Measurements from ENCODE around the gene TPX2. TPM values are rescaled to one million over a fixed set of nuclear protein-coding genes. Genes with fewer than 3 reads are reported as not detected.

Gene TPX2
- total and polyA plus RNA-seq, 2 of the 8 experiments (the other 6 are each of a cell fraction or from before 2014, with no cell fraction given), result 43.6 to 125 TPM

DNA sequence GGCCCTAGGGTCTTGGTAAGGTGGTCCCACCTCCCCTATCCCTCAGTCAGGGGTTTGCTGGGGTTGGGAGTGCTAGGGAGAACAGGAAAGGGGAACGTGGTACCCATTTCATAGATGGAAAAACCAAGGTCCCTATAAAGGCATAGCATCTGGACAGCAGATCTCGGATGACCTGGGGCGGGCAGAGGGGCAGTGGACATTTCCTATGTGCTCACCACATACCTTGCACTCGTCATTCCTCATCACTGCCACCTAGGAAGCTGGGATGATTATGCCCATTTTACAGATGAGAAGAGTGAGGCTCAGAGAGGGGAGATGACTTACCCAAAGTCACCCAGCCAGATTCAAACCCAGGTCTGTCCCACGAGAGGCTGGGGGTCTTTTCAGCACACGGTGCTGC is 92.1 kb downstream of the TPX2 start:
- no peak for DNase-seq (ENCODE audit: low read depth in 1 of 2, low spot score in 2 of 2)
- no peak overlapping the region for H2BK12ac ChIP-seq (ENCODE audit: low read depth, low read length)
- H3K23me2 ChIP-seq (ENCODE audit: low read depth, low read length), result no peaks in the 10 kb centered on the region
- no peak overlapping the region for H2AK5ac ChIP-seq (ENCODE audit: low read depth, low read length)
- 82% methylated on average over 6 of the region's 6 CpGs; no CpG with 5 or more reads in 1 of the 2 experiments for WGBS, 2 experiments (ENCODE audit: extremely low coverage in 1 of 2, insufficient coverage in 1 of 2, insufficient read length in 1 of 2, insufficient replicate concordance in 2 of 2, low coverage in 1 of 2, low lambda C conversion rate in 2 of 2, missing lambda C conversion rate in 1 of 2)
- no peak overlapping the region for H3K23ac ChIP-seq (ENCODE audit: insufficient read length)
- no peak overlapping the region for H3K14ac ChIP-seq (ENCODE audit: insufficient read length)
- no peaks in the 10 kb centered on the region for H3K9me3 ChIP-seq (ENCODE audit: insufficient read depth in 2 of 2, low read depth in 1 of 2, low read length in 1 of 2)
- H2BK5ac ChIP-seq (ENCODE audit: low read depth, low read length), result no peak overlapping the region
- H4K91ac ChIP-seq (replicated peaks; ENCODE audit: insufficient read length, low read length), result no peak overlapping the region
- TF ChIP-seq SRF (IDR thresholded peaks at IDR 0.05; ENCODE audit: low read depth, low read length) (no peak), KDM1A (IDR thresholded peaks at IDR 0.05; ENCODE audit: borderline replicate concordance, low read length) (peak; percentile 95; the same call in 1 of the 2 replicates)
- TF ChIP-seq, protein P1, sequence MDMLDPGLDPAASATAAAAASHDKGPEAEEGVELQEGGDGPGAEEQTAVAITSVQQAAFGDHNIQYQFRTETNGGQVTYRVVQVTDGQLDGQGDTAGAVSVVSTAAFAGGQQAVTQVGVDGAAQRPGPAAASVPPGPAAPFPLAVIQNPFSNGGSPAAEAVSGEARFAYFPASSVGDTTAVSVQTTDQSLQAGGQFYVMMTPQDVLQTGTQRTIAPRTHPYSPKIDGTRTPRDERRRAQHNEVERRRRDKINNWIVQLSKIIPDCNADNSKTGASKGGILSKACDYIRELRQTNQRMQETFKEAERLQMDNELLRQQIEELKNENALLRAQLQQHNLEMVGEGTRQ (IDR thresholded peaks at IDR 0.05; ENCODE audit: low read length), result no peak
- no peak overlapping the region for H3K4ac ChIP-seq (replicated peaks; ENCODE audit: insufficient read length, low read depth, low read length)
- H3K9ac ChIP-seq (replicated peaks in 1 of 4; ENCODE audit: extremely low read depth in 1 of 4, low read depth in 3 of 4, low read length in 3 of 4), result no peak overlapping the region
- H2BK120ac ChIP-seq (replicated peaks; ENCODE audit: low read depth, low read length), result no peak overlapping the region
- no peak overlapping the region for H3K4me2 ChIP-seq (ENCODE audit: insufficient read depth in 1 of 2, low read depth in 2 of 2, low read length in 2 of 2)
- H3K36me3 ChIP-seq (ENCODE audit: control insufficient read depth in 2 of 4, insufficient read depth in 4 of 4, low read length in 3 of 4), result no peaks in the 10 kb centered on the region; a peak in 1 of 8 replicates
- H3K4me1 ChIP-seq (replicated peaks in 1 of 4; ENCODE audit: control insufficient read depth in 3 of 4, insufficient read depth in 4 of 4, low read length in 3 of 4), result peaks cover 0 to 9% (median 8%) of the 10 kb centered on the region in 4 experiments; a peak in 5 of 7 replicates
- no peak overlapping the region for H2AFZ ChIP-seq (ENCODE audit: low read length)
- H3K27ac ChIP-seq (ENCODE audit: low read depth, low read length), result no peak overlapping the region
- ChIA-PET CTCF (ENCODE audit: partially characterized antibody) (interaction anchor here (0.9 to 2.1 kb wide), 5 partner anchors 13 to 120 kb away, joined by 3 to 10 read pairs (median 5); partner anchors contain the start of genes FOXS1 and PDRG1), POLR2A (ENCODE audit: partially characterized antibody) (interaction anchor here (1.6 kb wide), 1 partner anchor 15 kb away, joined by 5 read pairs; no protein-coding TSS in a partner anchor)
- no peaks in the 10 kb centered on the region for H3K27me3 ChIP-seq (replicated peaks in 1 of 4; ENCODE audit: control insufficient read depth in 3 of 4, extremely low read depth in 1 of 4, insufficient read depth in 3 of 4, low read length in 3 of 4)
- H4K5ac ChIP-seq (ENCODE audit: insufficient read length, low read depth, low read length), result no peak overlapping the region
- H2BK15ac ChIP-seq (ENCODE audit: low read length), result no peak overlapping the region
- no peak overlapping the region for H3K4me3 ChIP-seq (ENCODE audit: extremely low read depth in 1 of 4, insufficient read depth in 2 of 4, low read depth in 3 of 4, low read length in 4 of 4)
- no peak overlapping the region for H3K56ac ChIP-seq (replicated peaks; ENCODE audit: insufficient read length, low read depth, low read length)
- no peaks in the 10 kb centered on the region for H3K79me2 ChIP-seq (ENCODE audit: control insufficient read depth in 1 of 2, insufficient read depth in 2 of 2, low read length in 2 of 2)
- FAIRE-seq, result no peak
- H3K18ac ChIP-seq (ENCODE audit: extremely low read depth, low read length), result no peak overlapping the region
- no peaks in the 10 kb centered on the region for H3K79me1 ChIP-seq (ENCODE audit: low read depth, low read length)
- no peak overlapping the region for H2BK20ac ChIP-seq (ENCODE audit: low read length)
- no peak overlapping the region for H4K8ac ChIP-seq (ENCODE audit: extremely low read depth, insufficient read depth, low read length)
- no peaks in the 10 kb centered on the region for H4K20me1 ChIP-seq (replicated peaks in 1 of 2; ENCODE audit: control insufficient read depth in 1 of 2, insufficient read depth in 2 of 2, low read length in 2 of 2)
